ENCODE results near the gene UBR1.

- TF ChIP-seq CTCF (IDR thresholded peaks at IDR 0.05; ENCODE audit: low read length), result no peak
- no peak for TF ChIP-seq EZH2 (optimal IDR thresholded peaks at IDR 0.05; ENCODE audit: low read depth, low read length)
- TF ChIP-seq EZH2phosphoT487 (IDR thresholded peaks at IDR 0.05; ENCODE audit: low read length), result no peak
Observed at GRCh38 chr15:43093026-43093425, 12.8 kb downstream of the UBR1 start.

Measured in MM.1S (cell line).